H1 (cell line): ENCODE results near the gene IFIT2. TPM values are rescaled to one million over a fixed set of nuclear protein-coding genes. Genes with fewer than 3 reads are reported as not detected.

Experiments used
- CTCF ChIA-PET: fragments of 300-600 bp; sonication (Branson Sonifier 250); formaldehyde crosslinking; loops from one replicate; lab custom pipeline; 2021; ENCODE audit not compliant: partially characterized antibody; lab: Charles Lee
- POLR2A ChIA-PET: fragments of 300-600 bp; sonication (Branson Sonifier 250); formaldehyde crosslinking; loops from one replicate; lab custom pipeline; 2021; ENCODE audit warnings: inconsistent platforms; ENCODE audit not compliant: partially characterized antibody; lab: Charles Lee
- DNase-seq, 2 experiments: peaks; one replicate each; pipeline versions ENCODE4 v3.0.0 to v3.0.0-alpha.2; 2010 to 2022; ENCODE audit warnings: low spot score in 2 of 2, low read depth in 1 of 2, mixed read lengths in 1 of 2
- FAIRE-seq: peaks from 2 replicates; lab custom pipeline; 2011; peaks lifted over from hg19 to GRCh38; lab: Jason Lieb, UNC
- H2AFZ ChIP-seq: 2 replicates; pipeline ENCODE4 v1.8.1; 2012; ENCODE audit warnings: low read length, inconsistent platforms
- H2AK5ac ChIP-seq: 2 replicates; pipeline ENCODE4 v1.6.1; 2013; ENCODE audit warnings: low read depth, low read length
- H2BK120ac ChIP-seq: replicated peaks from 2 replicates; pipeline ENCODE3; 2013; ENCODE audit warnings: low read depth, low read length, inconsistent platforms
- H2BK12ac ChIP-seq: 2 replicates; pipeline ENCODE4 v1.6.1; 2013; ENCODE audit warnings: low read depth, low read length
- H2BK15ac ChIP-seq: 2 replicates; pipeline ENCODE4 v1.6.1; 2013; ENCODE audit warnings: low read length
- H2BK20ac ChIP-seq: 2 replicates; pipeline ENCODE4 v1.6.1; 2013; ENCODE audit warnings: low read length
- H2BK5ac ChIP-seq: 2 replicates; pipeline ENCODE4 v1.6.1; 2013; ENCODE audit warnings: low read depth, low read length
- H3K14ac ChIP-seq: 2 replicates; pipeline ENCODE4 v1.6.1; 2013; ENCODE audit warnings: inconsistent platforms; ENCODE audit not compliant: insufficient read length
- H3K18ac ChIP-seq: 2 replicates; pipeline ENCODE4 v1.6.1; 2013; ENCODE audit warnings: low read length; ENCODE audit errors: extremely low read depth
- H3K23ac ChIP-seq: 2 replicates; pipeline ENCODE4 v1.6.1; 2013; ENCODE audit warnings: inconsistent platforms; ENCODE audit not compliant: insufficient read length
- H3K23me2 ChIP-seq: 2 replicates; pipeline ENCODE4 v1.6.1; 2013; ENCODE audit warnings: low read depth, low read length
- H3K27ac ChIP-seq: 2 replicates; pipeline ENCODE4 v1.6.1; 2011; ENCODE audit warnings: low read depth, low read length, inconsistent platforms
- H3K27me3 ChIP-seq, 4 experiments: replicated peaks in 1 of 4; 1 replicate in 1 of 4; 2 replicates in 3 of 4; pipeline versions ENCODE4 v1.6.1 to v1.8.1; 2011 to 2013; ENCODE audit warnings: low read length in 3 of 4, mild to moderate bottlenecking in 3 of 4, inconsistent platforms in 2 of 4, mixed read lengths in 2 of 4, moderate library complexity in 1 of 4; ENCODE audit not compliant: control insufficient read depth in 3 of 4, insufficient read depth in 3 of 4; ENCODE audit errors: extremely low read depth in 1 of 4
- H3K36me3 ChIP-seq, 4 experiments: 2 replicates each; pipeline versions ENCODE4 v1.6.1 to v1.8.1; 2011 to 2013; ENCODE audit warnings: mild to moderate bottlenecking in 4 of 4, low read length in 3 of 4, moderate library complexity in 2 of 4, control low read depth in 1 of 4, inconsistent platforms in 1 of 4; ENCODE audit not compliant: insufficient read depth in 4 of 4, control insufficient read depth in 2 of 4
- H3K4ac ChIP-seq: replicated peaks from 2 replicates; pipeline ENCODE3; 2013; ENCODE audit warnings: low read length, low read depth, mixed read lengths, inconsistent platforms; ENCODE audit not compliant: insufficient read length
- H3K4me1 ChIP-seq, 4 experiments: replicated peaks in 1 of 4; 1 replicate in 1 of 4; 2 replicates in 3 of 4; pipeline versions ENCODE4 v1.6.1 to v1.8.1; 2011 to 2013; ENCODE audit warnings: low read length in 3 of 4, inconsistent platforms in 2 of 4, mixed read lengths in 1 of 4; ENCODE audit not compliant: insufficient read depth in 4 of 4, control insufficient read depth in 3 of 4
- H3K4me2 ChIP-seq, 2 experiments: 2 replicates each; pipeline versions ENCODE4 v1.6.1 to v1.8.1; 2011 to 2013; ENCODE audit warnings: low read depth in 2 of 2, low read length in 2 of 2, control low read depth in 1 of 2, inconsistent platforms in 1 of 2, mild to moderate bottlenecking in 1 of 2; ENCODE audit not compliant: insufficient read depth in 1 of 2
- H3K4me3 ChIP-seq, 4 experiments: fragments of 200-600, 300-600 bp in 1 of 4; sonication (generic), shearing (Covaris generic), sonication (Bioruptor Twin) in 1 of 4; 2 replicates each; pipeline versions ENCODE4 v1.5.1 to v1.8.1; 2011 to 2016; ENCODE audit warnings: low read length in 4 of 4, low read depth in 3 of 4, control low read depth in 2 of 4, inconsistent platforms in 2 of 4, mild to moderate bottlenecking in 2 of 4, mixed read lengths in 1 of 4, moderate library complexity in 1 of 4; ENCODE audit not compliant: insufficient read depth in 2 of 4; ENCODE audit errors: extremely low read depth in 1 of 4
- H3K56ac ChIP-seq: replicated peaks from 2 replicates; pipeline ENCODE3; 2013; ENCODE audit warnings: low read depth, mild to moderate bottlenecking, mixed read lengths, low read length, inconsistent platforms; ENCODE audit not compliant: insufficient read length
- H3K79me1 ChIP-seq: 2 replicates; pipeline ENCODE4 v1.6.1; 2013; ENCODE audit warnings: low read depth, low read length, control low read depth
- H3K79me2 ChIP-seq, 2 experiments: 2 replicates each; pipeline versions ENCODE4 v1.6.1 to v1.8.1; 2012 to 2013; ENCODE audit warnings: low read length in 2 of 2, mild to moderate bottlenecking in 2 of 2, inconsistent platforms in 1 of 2; ENCODE audit not compliant: insufficient read depth in 2 of 2, control insufficient read depth in 1 of 2
- H3K9ac ChIP-seq, 4 experiments: replicated peaks in 1 of 4; 1 replicate in 1 of 4; 2 replicates in 3 of 4; pipeline versions ENCODE4 v1.6.1 to v1.8.1; 2011 to 2013; ENCODE audit warnings: low read depth in 3 of 4, low read length in 3 of 4, control low read depth in 2 of 4, mild to moderate bottlenecking in 2 of 4, moderate library complexity in 2 of 4, inconsistent platforms in 1 of 4; ENCODE audit errors: extremely low read depth in 1 of 4
- H3K9me3 ChIP-seq, 2 experiments: 2 replicates each; pipeline versions ENCODE4 v1.6.1 to v1.8.1; 2012 to 2013; ENCODE audit warnings: mild to moderate bottlenecking in 2 of 2, moderate library complexity in 2 of 2, control low read depth in 1 of 2, inconsistent platforms in 1 of 2, low read depth in 1 of 2, low read length in 1 of 2, mixed read lengths in 1 of 2; ENCODE audit not compliant: insufficient read depth in 2 of 2
- H4K20me1 ChIP-seq, 2 experiments: replicated peaks in 1 of 2; 2 replicates each; pipeline versions ENCODE3 to v1.8.1; 2011 to 2013; ENCODE audit warnings: inconsistent platforms in 2 of 2, low read length in 2 of 2, mild to moderate bottlenecking in 1 of 2; ENCODE audit not compliant: insufficient read depth in 2 of 2, control insufficient read depth in 1 of 2
- H4K5ac ChIP-seq: 2 replicates; pipeline ENCODE4 v1.6.1; 2013; ENCODE audit warnings: low read length, low read depth, mixed read lengths, inconsistent platforms; ENCODE audit not compliant: insufficient read length
- H4K8ac ChIP-seq: 2 replicates; pipeline ENCODE4 v1.8.0; 2013; ENCODE audit warnings: mild to moderate bottlenecking, moderate library complexity, low read length, inconsistent platforms; ENCODE audit not compliant: insufficient read depth; ENCODE audit errors: extremely low read depth
- H4K91ac ChIP-seq: replicated peaks from 2 replicates; pipeline ENCODE3; 2013; ENCODE audit warnings: low read length, mixed read lengths, inconsistent platforms; ENCODE audit not compliant: insufficient read length
- ATF3 ChIP-seq: IDR thresholded peaks from 2 replicates; pipeline ENCODE4 v1.6.1; 2011; ENCODE audit warnings: low read depth, mild to moderate bottlenecking, low read length; ENCODE audit not compliant: insufficient read depth
- BRCA1 ChIP-seq: IDR thresholded peaks from 2 replicates; pipeline ENCODE4 v1.6.1; 2012; ENCODE audit warnings: low read depth, low read length, improper control_type of control experiment
- KDM5A ChIP-seq: fragments of 200-600 bp; IDR thresholded peaks from 2 replicates; pipeline ENCODE4 v1.7.1; 2012; ENCODE audit warnings: mild to moderate bottlenecking, low read length, inconsistent platforms, mixed read lengths
- MAFK ChIP-seq: IDR thresholded peaks from 2 replicates; pipeline ENCODE4 v1.6.1; 2012; ENCODE audit warnings: low read depth, mild to moderate bottlenecking, improper control_type of control experiment, low read length
- WGBS, 2 experiments: shearing (Covaris generic) in 1 of 2; methylation state at CpG; one replicate each; pipeline versions ENCODE4 v1.1.6 to v1.1.7; 2013 to 2015; ENCODE audit warnings: low lambda C conversion rate in 2 of 2, mixed read lengths in 2 of 2, inconsistent platforms in 1 of 2, low coverage in 1 of 2, missing lambda C conversion rate in 1 of 2; ENCODE audit not compliant: insufficient replicate concordance in 2 of 2, insufficient coverage in 1 of 2, insufficient read length in 1 of 2; ENCODE audit errors: extremely low coverage in 1 of 2, missing lambda C conversion rate in 1 of 2; 5-methylcytosine and 5-hydroxymethylcytosine counted together
- polyA plus RNA-seq, 7 experiments: library from polyadenylated mRNA; depleted of rRNA in 3 of 7; stranded (reverse) in 5 of 7; unstranded in 2 of 7; fragments of >200 nt in 5 of 7; fragments of 200-250 nt in 2 of 7; gene quantifications; 1 replicate in 5 of 7; 2 replicates in 1 of 7; 4 replicates in 1 of 7; pipeline versions ENCODE4 v1.2.1 to v1.2.3, GENCODE V29; 2011 to 2013; ENCODE audit warnings: missing spikeins in 2 of 7, mixed read lengths in 2 of 7
- total RNA-seq: library from RNA; stranded (reverse); fragmentation: NEBNext Ultra II Directional; extraction: Animal tissue kit (Norgen Biotek cat#: 25700); gene quantifications from 2 replicates; pipeline ENCODE4 v1.2.1, GENCODE V29; 2021

The IFIT2 gene
- total and polyA plus RNA-seq, 2 of the 8 experiments (the other 6 are each of a cell fraction or from before 2014, with no cell fraction given) = 0.03 to 0.35 TPM

GRCh38 chr10:89281606-89282395 lies 20.0 kb upstream of the IFIT2 start:
- H2BK15ac ChIP-seq = no peak overlapping the region
- DNase-seq (no peak), FAIRE-seq (no peak)
- no peak overlapping the region for H4K8ac ChIP-seq
- ChIA-PET CTCF (interaction anchor here (0.9 to 1.9 kb wide), 2 partner anchors 8 to 13 kb away, joined by 3 to 5 read pairs; no protein-coding TSS in a partner anchor), POLR2A (no interaction called here)
- H2BK120ac ChIP-seq = no peak overlapping the region
- no peak overlapping the region for H3K56ac ChIP-seq
- no peaks in the 10 kb centered on the region for H3K79me1 ChIP-seq
- H3K18ac ChIP-seq = no peak overlapping the region
- no peaks in the 10 kb centered on the region for H3K36me3 ChIP-seq
- no peak overlapping the region for H2AFZ ChIP-seq
- no peak overlapping the region for H3K27ac ChIP-seq
- H3K9me3 ChIP-seq = no peaks in the 10 kb centered on the region
- 91% methylated on average over 4 of the region's 4 CpGs; no CpG with 5 or more reads in 1 of the 2 experiments for WGBS, 2 experiments
- no peaks in the 10 kb centered on the region for H3K23me2 ChIP-seq
- H2BK20ac ChIP-seq = no peak overlapping the region
- no peak overlapping the region for H3K4me2 ChIP-seq
- H4K5ac ChIP-seq = no peak overlapping the region
- no peak overlapping the region for H2BK12ac ChIP-seq
- no peak overlapping the region for H3K4me3 ChIP-seq
- peaks cover 0 to 8% (median 3%) of the 10 kb centered on the region in 4 experiments; a peak in 3 of 7 replicates for H3K4me1 ChIP-seq
- no peak overlapping the region for H3K23ac ChIP-seq
- no peak overlapping the region for H2AK5ac ChIP-seq
- no peak overlapping the region for H2BK5ac ChIP-seq
- H4K20me1 ChIP-seq = no peaks in the 10 kb centered on the region
- H3K27me3 ChIP-seq = no peaks in the 10 kb centered on the region
- H3K4ac ChIP-seq = no peak overlapping the region
- no peak overlapping the region for H3K9ac ChIP-seq
- H3K79me2 ChIP-seq = no peaks in the 10 kb centered on the region
- H3K14ac ChIP-seq = no peak overlapping the region
- H4K91ac ChIP-seq = no peak overlapping the region
- TF ChIP-seq MAFK (no peak), ATF3 (no peak), BRCA1 (no peak), KDM5A (no peak)
